H1 (cell line): ENCODE results near the gene PPARA. TPM values are rescaled to one million over a fixed set of nuclear protein-coding genes. Genes with fewer than 3 reads are reported as not detected.

Experiments used
- CTCF ChIA-PET: fragments of 300-600 bp; sonication (Branson Sonifier 250); formaldehyde crosslinking; loops from one replicate; lab custom pipeline; 2021; ENCODE audit not compliant: partially characterized antibody; lab: Charles Lee
- POLR2A ChIA-PET: fragments of 300-600 bp; sonication (Branson Sonifier 250); formaldehyde crosslinking; loops from one replicate; lab custom pipeline; 2021; ENCODE audit warnings: inconsistent platforms; ENCODE audit not compliant: partially characterized antibody; lab: Charles Lee
- DNase-seq, 2 experiments: peaks; one replicate each; pipeline versions ENCODE4 v3.0.0 to v3.0.0-alpha.2; 2010 to 2022; ENCODE audit warnings: low spot score in 2 of 2, low read depth in 1 of 2, mixed read lengths in 1 of 2
- FAIRE-seq: peaks from 2 replicates; lab custom pipeline; 2011; peaks lifted over from hg19 to GRCh38; lab: Jason Lieb, UNC
- H2AFZ ChIP-seq: 2 replicates; pipeline ENCODE4 v1.8.1; 2012; ENCODE audit warnings: low read length, inconsistent platforms
- H2AK5ac ChIP-seq: 2 replicates; pipeline ENCODE4 v1.6.1; 2013; ENCODE audit warnings: low read depth, low read length
- H2BK120ac ChIP-seq: replicated peaks from 2 replicates; pipeline ENCODE3; 2013; ENCODE audit warnings: low read depth, low read length, inconsistent platforms
- H2BK12ac ChIP-seq: 2 replicates; pipeline ENCODE4 v1.6.1; 2013; ENCODE audit warnings: low read depth, low read length
- H2BK15ac ChIP-seq: 2 replicates; pipeline ENCODE4 v1.6.1; 2013; ENCODE audit warnings: low read length
- H2BK20ac ChIP-seq: 2 replicates; pipeline ENCODE4 v1.6.1; 2013; ENCODE audit warnings: low read length
- H2BK5ac ChIP-seq: 2 replicates; pipeline ENCODE4 v1.6.1; 2013; ENCODE audit warnings: low read depth, low read length
- H3K14ac ChIP-seq: 2 replicates; pipeline ENCODE4 v1.6.1; 2013; ENCODE audit warnings: inconsistent platforms; ENCODE audit not compliant: insufficient read length
- H3K18ac ChIP-seq: 2 replicates; pipeline ENCODE4 v1.6.1; 2013; ENCODE audit warnings: low read length; ENCODE audit errors: extremely low read depth
- H3K23ac ChIP-seq: 2 replicates; pipeline ENCODE4 v1.6.1; 2013; ENCODE audit warnings: inconsistent platforms; ENCODE audit not compliant: insufficient read length
- H3K23me2 ChIP-seq: 2 replicates; pipeline ENCODE4 v1.6.1; 2013; ENCODE audit warnings: low read depth, low read length
- H3K27ac ChIP-seq: 2 replicates; pipeline ENCODE4 v1.6.1; 2011; ENCODE audit warnings: low read depth, low read length, inconsistent platforms
- H3K27me3 ChIP-seq, 4 experiments: replicated peaks in 1 of 4; 1 replicate in 1 of 4; 2 replicates in 3 of 4; pipeline versions ENCODE4 v1.6.1 to v1.8.1; 2011 to 2013; ENCODE audit warnings: low read length in 3 of 4, mild to moderate bottlenecking in 3 of 4, inconsistent platforms in 2 of 4, mixed read lengths in 2 of 4, moderate library complexity in 1 of 4; ENCODE audit not compliant: control insufficient read depth in 3 of 4, insufficient read depth in 3 of 4; ENCODE audit errors: extremely low read depth in 1 of 4
- H3K36me3 ChIP-seq, 4 experiments: 2 replicates each; pipeline versions ENCODE4 v1.6.1 to v1.8.1; 2011 to 2013; ENCODE audit warnings: mild to moderate bottlenecking in 4 of 4, low read length in 3 of 4, moderate library complexity in 2 of 4, control low read depth in 1 of 4, inconsistent platforms in 1 of 4; ENCODE audit not compliant: insufficient read depth in 4 of 4, control insufficient read depth in 2 of 4
- H3K4ac ChIP-seq: replicated peaks from 2 replicates; pipeline ENCODE3; 2013; ENCODE audit warnings: low read length, low read depth, mixed read lengths, inconsistent platforms; ENCODE audit not compliant: insufficient read length
- H3K4me1 ChIP-seq, 4 experiments: replicated peaks in 1 of 4; 1 replicate in 1 of 4; 2 replicates in 3 of 4; pipeline versions ENCODE4 v1.6.1 to v1.8.1; 2011 to 2013; ENCODE audit warnings: low read length in 3 of 4, inconsistent platforms in 2 of 4, mixed read lengths in 1 of 4; ENCODE audit not compliant: insufficient read depth in 4 of 4, control insufficient read depth in 3 of 4
- H3K4me2 ChIP-seq, 2 experiments: 2 replicates each; pipeline versions ENCODE4 v1.6.1 to v1.8.1; 2011 to 2013; ENCODE audit warnings: low read depth in 2 of 2, low read length in 2 of 2, control low read depth in 1 of 2, inconsistent platforms in 1 of 2, mild to moderate bottlenecking in 1 of 2; ENCODE audit not compliant: insufficient read depth in 1 of 2
- H3K4me3 ChIP-seq, 4 experiments: fragments of 200-600, 300-600 bp in 1 of 4; sonication (generic), shearing (Covaris generic), sonication (Bioruptor Twin) in 1 of 4; 2 replicates each; pipeline versions ENCODE4 v1.5.1 to v1.8.1; 2011 to 2016; ENCODE audit warnings: low read length in 4 of 4, low read depth in 3 of 4, control low read depth in 2 of 4, inconsistent platforms in 2 of 4, mild to moderate bottlenecking in 2 of 4, mixed read lengths in 1 of 4, moderate library complexity in 1 of 4; ENCODE audit not compliant: insufficient read depth in 2 of 4; ENCODE audit errors: extremely low read depth in 1 of 4
- H3K56ac ChIP-seq: replicated peaks from 2 replicates; pipeline ENCODE3; 2013; ENCODE audit warnings: low read depth, mild to moderate bottlenecking, mixed read lengths, low read length, inconsistent platforms; ENCODE audit not compliant: insufficient read length
- H3K79me1 ChIP-seq: 2 replicates; pipeline ENCODE4 v1.6.1; 2013; ENCODE audit warnings: low read depth, low read length, control low read depth
- H3K79me2 ChIP-seq, 2 experiments: 2 replicates each; pipeline versions ENCODE4 v1.6.1 to v1.8.1; 2012 to 2013; ENCODE audit warnings: low read length in 2 of 2, mild to moderate bottlenecking in 2 of 2, inconsistent platforms in 1 of 2; ENCODE audit not compliant: insufficient read depth in 2 of 2, control insufficient read depth in 1 of 2
- H3K9ac ChIP-seq, 4 experiments: replicated peaks in 1 of 4; 1 replicate in 1 of 4; 2 replicates in 3 of 4; pipeline versions ENCODE4 v1.6.1 to v1.8.1; 2011 to 2013; ENCODE audit warnings: low read depth in 3 of 4, low read length in 3 of 4, control low read depth in 2 of 4, mild to moderate bottlenecking in 2 of 4, moderate library complexity in 2 of 4, inconsistent platforms in 1 of 4; ENCODE audit errors: extremely low read depth in 1 of 4
- H3K9me3 ChIP-seq, 2 experiments: 2 replicates each; pipeline versions ENCODE4 v1.6.1 to v1.8.1; 2012 to 2013; ENCODE audit warnings: mild to moderate bottlenecking in 2 of 2, moderate library complexity in 2 of 2, control low read depth in 1 of 2, inconsistent platforms in 1 of 2, low read depth in 1 of 2, low read length in 1 of 2, mixed read lengths in 1 of 2; ENCODE audit not compliant: insufficient read depth in 2 of 2
- H4K20me1 ChIP-seq, 2 experiments: replicated peaks in 1 of 2; 2 replicates each; pipeline versions ENCODE3 to v1.8.1; 2011 to 2013; ENCODE audit warnings: inconsistent platforms in 2 of 2, low read length in 2 of 2, mild to moderate bottlenecking in 1 of 2; ENCODE audit not compliant: insufficient read depth in 2 of 2, control insufficient read depth in 1 of 2
- H4K5ac ChIP-seq: 2 replicates; pipeline ENCODE4 v1.6.1; 2013; ENCODE audit warnings: low read length, low read depth, mixed read lengths, inconsistent platforms; ENCODE audit not compliant: insufficient read length
- H4K8ac ChIP-seq: 2 replicates; pipeline ENCODE4 v1.8.0; 2013; ENCODE audit warnings: mild to moderate bottlenecking, moderate library complexity, low read length, inconsistent platforms; ENCODE audit not compliant: insufficient read depth; ENCODE audit errors: extremely low read depth
- H4K91ac ChIP-seq: replicated peaks from 2 replicates; pipeline ENCODE3; 2013; ENCODE audit warnings: low read length, mixed read lengths, inconsistent platforms; ENCODE audit not compliant: insufficient read length
- JUND ChIP-seq: IDR thresholded peaks from 2 replicates; pipeline ENCODE4 v1.6.1; 2011; ENCODE audit warnings: mild to moderate bottlenecking, improper control_type of control experiment, low read length
- WGBS, 2 experiments: shearing (Covaris generic) in 1 of 2; methylation state at CpG; one replicate each; pipeline versions ENCODE4 v1.1.6 to v1.1.7; 2013 to 2015; ENCODE audit warnings: low lambda C conversion rate in 2 of 2, mixed read lengths in 2 of 2, inconsistent platforms in 1 of 2, low coverage in 1 of 2, missing lambda C conversion rate in 1 of 2; ENCODE audit not compliant: insufficient replicate concordance in 2 of 2, insufficient coverage in 1 of 2, insufficient read length in 1 of 2; ENCODE audit errors: extremely low coverage in 1 of 2, missing lambda C conversion rate in 1 of 2; 5-methylcytosine and 5-hydroxymethylcytosine counted together
- polyA plus RNA-seq, 7 experiments: library from polyadenylated mRNA; depleted of rRNA in 3 of 7; stranded (reverse) in 5 of 7; unstranded in 2 of 7; fragments of >200 nt in 5 of 7; fragments of 200-250 nt in 2 of 7; gene quantifications; 1 replicate in 5 of 7; 2 replicates in 1 of 7; 4 replicates in 1 of 7; pipeline versions ENCODE4 v1.2.1 to v1.2.3, GENCODE V29; 2011 to 2013; ENCODE audit warnings: missing spikeins in 2 of 7, mixed read lengths in 2 of 7
- total RNA-seq: library from RNA; stranded (reverse); fragmentation: NEBNext Ultra II Directional; extraction: Animal tissue kit (Norgen Biotek cat#: 25700); gene quantifications from 2 replicates; pipeline ENCODE4 v1.2.1, GENCODE V29; 2021

PPARA gene
- total and polyA plus RNA-seq, 2 of the 8 experiments (the other 6 are each of a cell fraction or from before 2014, with no cell fraction given) = 3.1 to 8.2 TPM

- no peak overlapping the region for H3K27ac ChIP-seq
- H2BK15ac ChIP-seq = no peak overlapping the region
- H3K4me2 ChIP-seq = no peak overlapping the region
- H3K79me2 ChIP-seq = no peaks in the 10 kb centered on the region
- no peak overlapping the region for H3K56ac ChIP-seq
- H3K23ac ChIP-seq = no peak overlapping the region
- H2BK12ac ChIP-seq = no peak overlapping the region
- DNase-seq = no peak
- H2AFZ ChIP-seq = no peak overlapping the region
- ChIA-PET CTCF (interaction anchor here (1.0 kb wide), 1 partner anchor 109 kb away, joined by 4 read pairs; no protein-coding TSS in a partner anchor), POLR2A (no interaction called here)
- no peak overlapping the region for H4K91ac ChIP-seq
- H3K4ac ChIP-seq = no peak overlapping the region
- 89% methylated on average over 10 of the region's 10 CpGs; no CpG with 5 or more reads in 1 of the 2 experiments for WGBS, 2 experiments
- H3K14ac ChIP-seq = no peak overlapping the region
- no peak overlapping the region for H2BK20ac ChIP-seq
- no peaks in the 10 kb centered on the region for H3K4me1 ChIP-seq
- H3K27me3 ChIP-seq = no peaks in the 10 kb centered on the region; a peak in 1 of 7 replicates
- no peak overlapping the region for H4K8ac ChIP-seq
- no peak overlapping the region for H2BK120ac ChIP-seq
- H3K9ac ChIP-seq = no peak overlapping the region
- no peaks in the 10 kb centered on the region for H3K23me2 ChIP-seq
- no peak for FAIRE-seq
- no peaks in the 10 kb centered on the region for H3K9me3 ChIP-seq
- H2AK5ac ChIP-seq = no peak overlapping the region
- no peaks in the 10 kb centered on the region for H3K79me1 ChIP-seq
- no peak overlapping the region for H4K5ac ChIP-seq
- H2BK5ac ChIP-seq = no peak overlapping the region
- no peak overlapping the region for H3K4me3 ChIP-seq
- no peaks in the 10 kb centered on the region for H4K20me1 ChIP-seq
- H3K18ac ChIP-seq = no peak overlapping the region
- peaks cover 0 to 3% (median 0%) of the 10 kb centered on the region in 4 experiments; a peak in 1 of 8 replicates for H3K36me3 ChIP-seq
- no peak for TF ChIP-seq JUND
Observed at GRCh38 chr22:46242076-46242475, 91.8 kb downstream of the PPARA start.
